ENCODE data around the gene TP53INP2.

GRCh38 chr20:34754611-34755010, 50.5 kb downstream of the TP53INP2 start:
- TF ChIP-seq CTCF (IDR thresholded peaks at IDR 0.05), result no peak
- TF ChIP-seq POLR2A (IDR thresholded peaks at IDR 0.05), result no peak
